Thyroid gland (tissue), 4 donors: Measurements from ENCODE around the gene OR10G3.

Source experiments
- POLR2A ChIP-seq, 2 donors: fragments of 450-650 bp; IDR thresholded peaks; one replicate each; pipeline ENCODE4 v1.6.1; 2017; ENCODE audit warnings: antibody characterized with exemption in 2 of 2, mild to moderate bottlenecking in 2 of 2, moderate library complexity in 1 of 2
- TF ChIP-seq, protein P1 (sequence below), 6 experiments: fragments of 200-600 bp in 3 of 6; fragments of 450-650 bp in 3 of 6; sonication (generic) in 3 of 6; IDR thresholded peaks; one replicate each; pipeline ENCODE4 v1.5.1; 2016 to 2019; ENCODE audit warnings: antibody characterized with exemption in 6 of 6, mild to moderate bottlenecking in 2 of 6, inconsistent platforms in 1 of 6, moderate library complexity in 1 of 6

DNA sequence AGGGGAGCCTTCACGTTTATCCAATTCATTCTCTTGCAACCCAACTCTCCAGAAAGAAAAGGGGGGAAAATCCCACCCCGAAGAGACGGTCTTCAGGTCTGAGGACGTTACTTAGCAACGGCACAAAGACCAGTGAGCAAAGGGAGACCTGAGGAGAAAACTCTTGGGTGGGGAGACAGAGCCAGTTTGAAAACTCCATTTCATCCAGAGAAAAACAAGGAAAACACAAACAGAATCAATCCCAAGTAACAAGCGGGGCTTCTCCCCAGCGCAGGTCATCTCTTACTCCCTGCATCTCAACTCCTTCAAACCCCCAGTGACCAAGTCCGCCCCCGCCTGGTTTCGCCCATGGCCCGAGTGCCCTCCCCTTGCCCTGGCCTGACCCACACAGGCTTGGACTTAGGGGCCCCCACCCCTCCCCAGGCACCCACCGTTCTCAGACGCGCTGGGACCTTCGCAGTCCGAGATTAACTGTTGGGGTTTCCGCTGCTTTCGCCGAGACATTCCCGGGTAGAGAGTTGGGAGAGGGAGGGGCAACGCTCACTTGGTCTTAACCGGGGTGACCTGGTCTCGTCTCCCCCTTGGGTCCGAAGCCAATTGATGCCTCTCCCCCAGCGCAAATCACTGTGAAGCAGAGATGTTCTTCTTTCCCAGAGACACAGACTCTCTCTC is 43.3 kb downstream of the OR10G3 start:
- TF ChIP-seq POLR2A (IDR thresholded peaks at IDR 0.05) = no peak
- TF ChIP-seq, protein P1, sequence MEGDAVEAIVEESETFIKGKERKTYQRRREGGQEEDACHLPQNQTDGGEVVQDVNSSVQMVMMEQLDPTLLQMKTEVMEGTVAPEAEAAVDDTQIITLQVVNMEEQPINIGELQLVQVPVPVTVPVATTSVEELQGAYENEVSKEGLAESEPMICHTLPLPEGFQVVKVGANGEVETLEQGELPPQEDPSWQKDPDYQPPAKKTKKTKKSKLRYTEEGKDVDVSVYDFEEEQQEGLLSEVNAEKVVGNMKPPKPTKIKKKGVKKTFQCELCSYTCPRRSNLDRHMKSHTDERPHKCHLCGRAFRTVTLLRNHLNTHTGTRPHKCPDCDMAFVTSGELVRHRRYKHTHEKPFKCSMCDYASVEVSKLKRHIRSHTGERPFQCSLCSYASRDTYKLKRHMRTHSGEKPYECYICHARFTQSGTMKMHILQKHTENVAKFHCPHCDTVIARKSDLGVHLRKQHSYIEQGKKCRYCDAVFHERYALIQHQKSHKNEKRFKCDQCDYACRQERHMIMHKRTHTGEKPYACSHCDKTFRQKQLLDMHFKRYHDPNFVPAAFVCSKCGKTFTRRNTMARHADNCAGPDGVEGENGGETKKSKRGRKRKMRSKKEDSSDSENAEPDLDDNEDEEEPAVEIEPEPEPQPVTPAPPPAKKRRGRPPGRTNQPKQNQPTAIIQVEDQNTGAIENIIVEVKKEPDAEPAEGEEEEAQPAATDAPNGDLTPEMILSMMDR (IDR thresholded peaks at IDR 0.05) = no peak
